HEK293 (cell line): ENCODE results near the gene SGMS1.

Experiments used
- CTCF ChIA-PET: fragments of 350-600 bp; formaldehyde crosslinking; extraction: SDS; loops from one replicate; lab custom pipeline; 2021; ENCODE audit warnings: antibody characterized with exemption; lab: Yijun Ruan, JAX
- POLR2A ChIA-PET: fragments of 300-600 bp; formaldehyde crosslinking; extraction: SDS; loops from one replicate; lab custom pipeline; 2020; ENCODE audit warnings: antibody characterized with exemption, inconsistent platforms; lab: Yijun Ruan, JAX
- H3K27ac ChIP-seq: fragments of 200-500 bp; sonication (Bioruptor generic); 2 replicates; pipeline ENCODE4 v1.5.1; 2014; ENCODE audit warnings: low read depth, low read length, control low read depth, inconsistent platforms; ENCODE audit errors: extremely low read depth
- H3K36me3 ChIP-seq, 2 experiments: fragments of 200-500 bp in 1 of 2; sonication (Bioruptor generic) in 1 of 2; 1 replicate in 1 of 2; 2 replicates in 1 of 2; pipeline ENCODE4 v1.5.1; 2014 to 2017; ENCODE audit warnings: inconsistent platforms in 2 of 2, low read length in 2 of 2; ENCODE audit not compliant: control insufficient read depth in 2 of 2, insufficient read depth in 1 of 2
- H3K4me1 ChIP-seq: fragments of 200-500 bp; sonication (Bioruptor generic); 2 replicates; pipeline ENCODE4 v1.5.1; 2014; ENCODE audit warnings: mild to moderate bottlenecking, low read length, inconsistent platforms; ENCODE audit not compliant: control insufficient read depth, insufficient read depth
- H3K4me3 ChIP-seq: 2 replicates; pipeline ENCODE4 v1.5.1; 2011; ENCODE audit warnings: low read depth, mild to moderate bottlenecking, control low read depth, low read length, moderate library complexity
- H3K9me3 ChIP-seq: fragments of 200-500 bp; sonication (Bioruptor generic); 2 replicates; pipeline ENCODE4 v1.5.1; 2014; ENCODE audit warnings: low read depth, low read length, inconsistent platforms; ENCODE audit not compliant: control insufficient read depth, insufficient read depth
- HOXA7 ChIP-seq: sonication (generic); formaldehyde crosslinking; IDR thresholded peaks from 2 replicates; pipeline ENCODE4 v1.8.1; 2022; ENCODE audit warnings: missing genetic modification reagents, borderline replicate concordance
- MYNN ChIP-seq: fragments of 450-650 bp; formaldehyde crosslinking; IDR thresholded peaks from 2 replicates; pipeline ENCODE4 v1.5.1; 2016; ENCODE audit warnings: missing biosample characterization, missing genetic modification characterization, borderline replicate concordance
- TRIM28 ChIP-seq: IDR thresholded peaks from 2 replicates; pipeline ENCODE4 v1.6.1; 2011; ENCODE audit warnings: low read length, control low read depth, borderline replicate concordance
- YY1 ChIP-seq: fragments of 450-650 bp; formaldehyde crosslinking; IDR thresholded peaks from 2 replicates; pipeline ENCODE4 v1.5.1; 2018; ENCODE audit warnings: missing biosample characterization, missing genetic modification characterization
- ZNF174 ChIP-seq: fragments of 450-650 bp; formaldehyde crosslinking; IDR thresholded peaks from 2 replicates; pipeline ENCODE4 v1.5.0; 2017; ENCODE audit warnings: missing biosample characterization, mild to moderate bottlenecking, missing genetic modification characterization
- ZNF19 ChIP-seq: fragments of 450-650 bp; formaldehyde crosslinking; IDR thresholded peaks from 2 replicates; pipeline ENCODE4; 2016; ENCODE audit warnings: missing biosample characterization, missing genetic modification characterization, low read depth
- ZNF221 ChIP-seq: fragments of 450-650 bp; formaldehyde crosslinking; IDR thresholded peaks from 2 replicates; pipeline ENCODE4 v1.5.1; 2017; ENCODE audit warnings: missing biosample characterization, missing genetic modification characterization, borderline replicate concordance
- ZNF335 ChIP-seq: fragments of 450-650 bp; formaldehyde crosslinking; conservative IDR thresholded peaks from 2 replicates; pipeline ENCODE4 v1.5.1; 2016; ENCODE audit warnings: missing biosample characterization, missing genetic modification characterization
- ZNF501 ChIP-seq: fragments of 450-650 bp; formaldehyde crosslinking; IDR thresholded peaks from 2 replicates; pipeline ENCODE4 v1.5.1; 2016; ENCODE audit warnings: missing biosample characterization, missing genetic modification characterization
- ZNF521 ChIP-seq: fragments of 450-650 bp; formaldehyde crosslinking; IDR thresholded peaks from 2 replicates; pipeline ENCODE4 v1.5.1; 2017; ENCODE audit warnings: missing biosample characterization, mild to moderate bottlenecking, missing genetic modification characterization
- ZNF560 ChIP-seq: fragments of 450-650 bp; formaldehyde crosslinking; IDR thresholded peaks from 2 replicates; pipeline ENCODE4 v1.5.1; 2017; ENCODE audit warnings: missing biosample characterization, missing genetic modification characterization, borderline replicate concordance
- ZNF704 ChIP-seq: fragments of 450-650 bp; formaldehyde crosslinking; IDR thresholded peaks from 2 replicates; pipeline ENCODE4 v1.5.1; 2016; ENCODE audit warnings: missing biosample characterization, missing genetic modification characterization
- ZNF747 ChIP-seq: fragments of 450-650 bp; formaldehyde crosslinking; IDR thresholded peaks from 2 replicates; pipeline ENCODE4 v1.5.1; 2016; ENCODE audit warnings: missing biosample characterization, missing genetic modification characterization
- ZNF768 ChIP-seq: fragments of 450-650 bp; formaldehyde crosslinking; IDR thresholded peaks from 2 replicates; pipeline ENCODE4 v1.5.1; 2018; ENCODE audit warnings: missing biosample characterization, mild to moderate bottlenecking, missing genetic modification characterization
- ZNF785 ChIP-seq: fragments of 450-650 bp; formaldehyde crosslinking; IDR thresholded peaks from 2 replicates; pipeline ENCODE4 v1.5.1; 2016; ENCODE audit warnings: missing biosample characterization, missing genetic modification characterization
- ZNF837 ChIP-seq: fragments of 450-650 bp; formaldehyde crosslinking; IDR thresholded peaks from 2 replicates; pipeline ENCODE4 v1.5.1; 2016; ENCODE audit warnings: missing biosample characterization, missing genetic modification characterization
- ZSCAN18 ChIP-seq: fragments of 450-650 bp; formaldehyde crosslinking; IDR thresholded peaks from 2 replicates; pipeline ENCODE4 v1.5.1; 2016; ENCODE audit warnings: missing biosample characterization, missing genetic modification characterization
- TF ChIP-seq, protein P1 (sequence below): fragments of 450-650 bp; formaldehyde crosslinking; IDR thresholded peaks from 2 replicates; pipeline ENCODE4 v1.5.1; 2016; ENCODE audit warnings: missing biosample characterization, missing genetic modification characterization, borderline replicate concordance

The SGMS1 gene

DNA sequence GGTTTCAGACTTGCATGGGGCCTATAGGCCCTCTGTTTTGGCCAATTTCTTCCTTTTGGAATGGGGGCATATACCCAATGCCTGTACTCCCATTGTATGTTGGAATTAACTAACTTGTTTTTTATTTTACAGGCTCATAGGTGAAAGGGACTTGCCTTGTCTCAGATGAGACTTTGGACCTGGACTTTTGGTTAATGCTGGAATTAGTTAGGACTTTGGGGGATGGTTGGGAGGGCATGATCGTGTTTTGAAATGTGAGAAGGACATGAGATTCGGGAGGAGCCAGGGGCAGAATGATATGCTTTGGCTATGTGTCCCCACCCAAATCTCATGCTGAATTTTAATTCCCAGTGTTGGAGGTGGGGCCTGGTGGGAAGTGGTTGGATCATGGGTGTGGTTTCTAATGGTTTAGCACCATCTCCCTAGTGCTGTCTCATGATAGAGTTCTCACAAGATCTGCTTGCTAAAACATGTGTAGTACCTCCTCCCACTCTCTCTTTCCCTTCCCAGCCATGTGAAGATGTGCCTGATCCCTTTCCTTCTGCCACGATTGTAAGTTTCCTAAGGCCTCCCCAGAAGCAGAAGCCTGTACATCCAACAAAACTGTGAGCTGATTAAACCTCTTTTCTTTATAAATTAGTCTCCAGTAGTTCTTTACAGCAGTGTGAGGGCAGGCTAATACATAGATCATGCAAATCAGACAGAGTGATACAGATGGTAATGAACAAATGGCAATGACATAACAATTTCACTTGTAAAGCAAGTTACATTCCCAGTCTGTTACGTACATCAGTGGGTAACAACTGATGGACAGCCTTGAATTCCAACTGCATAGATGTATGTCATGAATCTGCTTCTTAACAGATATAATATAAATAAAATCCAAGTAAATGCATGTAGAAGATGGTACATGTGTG is 146.2 kb downstream of the SGMS1 start:
- Histone ChIP-seq H3K4me3 (no peak overlapping the region), H3K4me1 (peaks cover 2% of the 10 kb centered on the region; the same call in 1 of the 2 replicates), H3K9me3 (no peaks in the 10 kb centered on the region), H3K27ac (no peak overlapping the region), H3K36me3 (no peaks in the 10 kb centered on the region)
- TF ChIP-seq ZNF521 (tag by site-specific recombination) (no peak), ZNF501 (tag by site-specific recombination) (no peak), ZNF174 (tag by site-specific recombination) (no peak), ZNF221 (tag by site-specific recombination) (no peak), YY1 (tag by site-specific recombination) (no peak), TRIM28 (no peak), ZNF704 (tag by site-specific recombination) (no peak), ZSCAN18 (tag by site-specific recombination) (no peak), ZNF747 (tag by site-specific recombination) (no peak), ZNF335 (tag by site-specific recombination) (no peak)
- ChIA-PET POLR2A (interaction anchor here (0.6 kb wide), 1 partner anchor 132 kb away, joined by 4 read pairs; no protein-coding TSS in a partner anchor), CTCF (no interaction called here)

- no peak overlapping the region for H3K4me3 ChIP-seq
- TF ChIP-seq, protein P1, sequence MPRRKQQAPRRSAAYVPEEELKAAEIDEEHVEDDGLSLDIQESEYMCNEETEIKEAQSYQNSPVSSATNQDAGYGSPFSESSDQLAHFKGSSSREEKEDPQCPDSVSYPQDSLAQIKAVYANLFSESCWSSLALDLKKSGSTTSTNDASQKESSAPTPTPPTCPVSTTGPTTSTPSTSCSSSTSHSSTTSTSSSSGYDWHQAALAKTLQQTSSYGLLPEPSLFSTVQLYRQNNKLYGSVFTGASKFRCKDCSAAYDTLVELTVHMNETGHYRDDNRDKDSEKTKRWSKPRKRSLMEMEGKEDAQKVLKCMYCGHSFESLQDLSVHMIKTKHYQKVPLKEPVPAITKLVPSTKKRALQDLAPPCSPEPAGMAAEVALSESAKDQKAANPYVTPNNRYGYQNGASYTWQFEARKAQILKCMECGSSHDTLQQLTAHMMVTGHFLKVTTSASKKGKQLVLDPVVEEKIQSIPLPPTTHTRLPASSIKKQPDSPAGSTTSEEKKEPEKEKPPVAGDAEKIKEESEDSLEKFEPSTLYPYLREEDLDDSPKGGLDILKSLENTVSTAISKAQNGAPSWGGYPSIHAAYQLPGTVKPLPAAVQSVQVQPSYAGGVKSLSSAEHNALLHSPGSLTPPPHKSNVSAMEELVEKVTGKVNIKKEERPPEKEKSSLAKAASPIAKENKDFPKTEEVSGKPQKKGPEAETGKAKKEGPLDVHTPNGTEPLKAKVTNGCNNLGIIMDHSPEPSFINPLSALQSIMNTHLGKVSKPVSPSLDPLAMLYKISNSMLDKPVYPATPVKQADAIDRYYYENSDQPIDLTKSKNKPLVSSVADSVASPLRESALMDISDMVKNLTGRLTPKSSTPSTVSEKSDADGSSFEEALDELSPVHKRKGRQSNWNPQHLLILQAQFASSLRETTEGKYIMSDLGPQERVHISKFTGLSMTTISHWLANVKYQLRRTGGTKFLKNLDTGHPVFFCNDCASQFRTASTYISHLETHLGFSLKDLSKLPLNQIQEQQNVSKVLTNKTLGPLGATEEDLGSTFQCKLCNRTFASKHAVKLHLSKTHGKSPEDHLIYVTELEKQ, result no peak
- TF ChIP-seq MYNN (tag by site-specific recombination) (no peak), ZNF560 (tag by site-specific recombination) (no peak), ZNF785 (tag by site-specific recombination) (no peak), ZNF768 (no peak), HOXA7 (CRISPR knock-in tag) (no peak), ZNF501 (tag by site-specific recombination) (no peak), ZSCAN18 (tag by site-specific recombination) (no peak), ZNF837 (no peak), ZNF19 (tag by site-specific recombination) (no peak)
- no peak overlapping the region for H3K27ac ChIP-seq
- H3K36me3 ChIP-seq, result no peaks in the 10 kb centered on the region
- H3K4me1 ChIP-seq, result peaks cover 19% of the 10 kb centered on the region
- CTCF ChIA-PET, result no interaction called here
- POLR2A ChIA-PET, result no interaction called here
- no peaks in the 10 kb centered on the region for H3K9me3 ChIP-seq
Observed at GRCh38 chr10:50473756-50474155, 150.0 kb downstream of the SGMS1 start.
